Progenitor cell of endocrine pancreas (in vitro differentiated cells): Measurements from ENCODE around the gene DCC. TPM values are rescaled to one million over a fixed set of nuclear protein-coding genes. Genes with fewer than 3 reads are reported as not detected.

Experiments
- DNase-seq: peaks from one replicate; pipeline ENCODE4 v3.0.0; 2021; ENCODE audit warnings: low spot score; ENCODE audit not compliant: unreplicated experiment
- H3K27ac Mint-ChIP-seq: 2 replicates; pipeline ENCODE4 v1.8.0; 2021; ENCODE audit warnings: mild to moderate bottlenecking, moderate library complexity, mixed read lengths
- H3K27me3 Mint-ChIP-seq: 2 replicates; pipeline ENCODE4 v1.8.0; 2021; ENCODE audit warnings: mixed read lengths
- H3K36me3 Mint-ChIP-seq: 2 replicates; pipeline ENCODE4 v1.8.0; 2022; ENCODE audit warnings: mixed read lengths; ENCODE audit not compliant: insufficient read depth
- H3K4me1 Mint-ChIP-seq: 2 replicates; pipeline ENCODE4 v1.8.0; 2021; ENCODE audit warnings: low read depth, mixed read lengths
- H3K4me3 Mint-ChIP-seq: 2 replicates; pipeline ENCODE4 v1.8.0; 2021; ENCODE audit warnings: low read depth, mild to moderate bottlenecking, moderate library complexity, mixed read lengths
- H3K9me3 Mint-ChIP-seq: 2 replicates; pipeline ENCODE4 v1.8.0; 2021; ENCODE audit warnings: low read depth, mixed read lengths
- CTCF ChIP-seq: fragments of 200-600 bp; sonication (generic); IDR thresholded peaks from one replicate; pipeline ENCODE4 v1.5.0; 2021; ENCODE audit warnings: antibody characterized with exemption, mild to moderate bottlenecking; ENCODE audit not compliant: unreplicated experiment
- total RNA-seq: library from RNA; stranded (reverse); gene quantifications from 2 replicates; pipeline ENCODE4 v1.2.1, GENCODE V29; 2021

DCC gene
- total RNA-seq, 1 donor from 2014 or later: 8.4 TPM

- H3K27me3 Mint-ChIP-seq: peaks cover 8% of the 10 kb centered on the region
- TF ChIP-seq CTCF: no peak
- no peak overlapping the region for H3K27ac Mint-ChIP-seq
- H3K4me3 Mint-ChIP-seq: no peak overlapping the region
- peaks cover 1% of the 10 kb centered on the region for H3K4me1 Mint-ChIP-seq
- H3K36me3 Mint-ChIP-seq: no peaks in the 10 kb centered on the region
- no peak for DNase-seq
- no peaks in the 10 kb centered on the region for H3K9me3 Mint-ChIP-seq
These were observed 145.0 kb downstream of the DCC start for GRCh38 chr18:52484977-52485376.

- TF ChIP-seq CTCF: no peak
- no peak overlapping the region for H3K27ac Mint-ChIP-seq
- peaks cover 8% of the 10 kb centered on the region for H3K27me3 Mint-ChIP-seq
- H3K4me1 Mint-ChIP-seq: peaks cover 1% of the 10 kb centered on the region
- no peaks in the 10 kb centered on the region for H3K9me3 Mint-ChIP-seq
- no peak overlapping the region for H3K4me3 Mint-ChIP-seq
- H3K36me3 Mint-ChIP-seq: no peaks in the 10 kb centered on the region
- no peak for DNase-seq
These were observed 146.1 kb downstream of the DCC start for GRCh38 chr18:52486052-52486451.

DNA sequence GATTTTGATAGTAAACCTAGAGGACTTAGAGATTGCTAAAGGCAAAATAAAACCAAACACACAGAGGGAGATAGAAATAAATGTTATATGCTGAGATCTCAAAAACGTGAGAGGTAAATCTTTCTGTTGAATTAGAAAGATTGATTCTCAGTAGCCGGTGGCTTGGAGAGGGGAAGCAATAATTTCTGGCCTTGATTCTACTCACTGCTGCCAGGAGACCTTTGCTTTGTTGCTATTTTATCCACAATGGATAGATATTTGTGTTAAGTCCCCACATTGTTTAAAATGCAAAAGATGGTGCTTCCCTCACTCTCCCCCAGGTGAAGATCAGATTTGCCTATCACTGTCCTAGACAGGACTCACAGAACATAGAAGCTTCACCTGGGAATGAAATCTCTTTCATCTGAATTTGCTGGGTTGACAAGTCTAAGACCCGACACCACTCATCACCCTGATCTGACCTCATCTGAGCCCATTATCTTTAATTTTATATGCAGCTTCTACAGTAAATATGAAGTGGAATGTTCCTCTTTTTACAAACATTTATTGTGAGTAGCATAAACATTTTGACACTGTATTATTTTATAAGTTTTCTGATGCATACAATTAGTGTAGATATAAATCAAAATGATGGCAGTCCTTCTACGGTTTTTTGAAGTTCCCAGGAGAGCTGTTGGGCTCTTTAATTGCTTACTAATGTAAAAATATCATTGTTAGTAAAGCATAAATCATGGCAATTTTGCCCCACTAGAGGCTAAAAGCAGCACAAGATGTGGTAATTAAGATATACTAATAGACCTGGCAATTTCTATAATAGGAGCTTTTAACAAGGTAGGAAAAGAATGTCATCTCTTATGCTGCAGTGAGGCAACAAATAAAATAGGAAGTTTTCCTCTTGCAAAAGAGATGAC is 149.7 kb downstream of the DCC start:
- peaks cover 8% of the 10 kb centered on the region for H3K27me3 Mint-ChIP-seq

GRCh38 chr18:52496426-52496825 is 156.4 kb downstream of the DCC start:
- no peak for DNase-seq
- H3K27me3 Mint-ChIP-seq: no peaks in the 10 kb centered on the region
- TF ChIP-seq CTCF: no peak
- H3K4me1 Mint-ChIP-seq: peaks cover 18% of the 10 kb centered on the region
- H3K36me3 Mint-ChIP-seq: peaks cover 5% of the 10 kb centered on the region
- H3K9me3 Mint-ChIP-seq: peaks cover 12% of the 10 kb centered on the region
- H3K4me3 Mint-ChIP-seq: no peak overlapping the region
- H3K27ac Mint-ChIP-seq: no peak overlapping the region

More for the DNA sequence above, 149.7 kb downstream of the DCC start:
- H3K27ac Mint-ChIP-seq: no peak overlapping the region
- DNase-seq: no peak
- H3K9me3 Mint-ChIP-seq: peaks cover 12% of the 10 kb centered on the region
- H3K4me3 Mint-ChIP-seq: no peak overlapping the region
- no peak for TF ChIP-seq CTCF
- H3K4me1 Mint-ChIP-seq: no peaks in the 10 kb centered on the region
- H3K36me3 Mint-ChIP-seq: peaks cover 5% of the 10 kb centered on the region

DNA sequence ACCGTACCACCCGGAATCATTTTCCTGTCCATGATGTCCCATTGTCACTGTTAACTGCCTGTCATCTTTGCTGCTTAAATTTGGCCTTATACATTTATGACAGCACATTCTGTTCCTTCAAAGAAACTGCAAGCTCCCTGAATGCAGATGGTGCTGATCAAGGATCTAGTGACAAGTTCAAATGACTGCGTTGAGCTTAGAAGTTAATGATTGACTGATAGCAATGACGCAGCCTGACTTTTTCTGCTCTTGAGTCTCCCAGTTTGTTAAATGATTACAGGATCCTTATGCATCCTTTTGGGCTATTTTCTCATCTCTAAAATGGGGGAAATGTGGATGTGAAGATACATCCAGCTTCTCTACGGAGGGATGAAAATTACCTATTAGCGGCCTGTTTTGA is 159.0 kb downstream of the DCC start:
- peaks cover 6% of the 10 kb centered on the region for H3K9me3 Mint-ChIP-seq
- H3K36me3 Mint-ChIP-seq: peaks cover 2% of the 10 kb centered on the region
- H3K4me1 Mint-ChIP-seq: peaks cover 18% of the 10 kb centered on the region
- no peak for TF ChIP-seq CTCF
- no peak overlapping the region for H3K4me3 Mint-ChIP-seq
- H3K27ac Mint-ChIP-seq: peak overlapping the region; percentile 49
- no peaks in the 10 kb centered on the region for H3K27me3 Mint-ChIP-seq
- no peak for DNase-seq
